Stimulated activated CD8-positive, alpha-beta memory T cell treated with anti-CD3 and anti-CD28 coated beads, Interleukin-2, amount 100 ng/mL, for 1 hour (primary cell): ENCODE measurements around the gene PHLDB2.

Source experiments
- DNase-seq, 2 donors: peaks; one replicate each; pipeline ENCODE4 v3.0.0-alpha.2; 2020; ENCODE audit warnings: low read depth in 2 of 2

The PHLDB2 gene

DNA sequence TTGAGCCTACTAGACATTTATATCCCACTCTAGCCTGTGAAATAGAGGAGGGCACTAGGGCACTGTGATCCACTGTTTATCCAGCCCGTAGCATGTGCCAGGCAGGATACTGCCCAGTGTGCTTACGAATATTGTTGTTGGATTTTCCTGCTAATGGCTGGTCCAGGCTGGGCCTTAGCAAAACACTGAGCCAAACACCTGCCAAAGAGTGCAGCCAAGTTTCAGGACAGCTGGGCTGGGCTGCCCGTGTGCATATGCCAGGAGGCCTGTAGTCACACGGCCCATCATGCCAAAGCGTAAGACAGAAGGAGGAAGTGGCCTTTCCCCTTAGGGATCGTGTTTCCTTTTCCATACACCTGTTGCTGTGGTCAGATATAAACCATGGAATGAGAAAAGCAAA, 65.2 kb downstream of the PHLDB2 start:
- DNase-seq, result no peak

DNA sequence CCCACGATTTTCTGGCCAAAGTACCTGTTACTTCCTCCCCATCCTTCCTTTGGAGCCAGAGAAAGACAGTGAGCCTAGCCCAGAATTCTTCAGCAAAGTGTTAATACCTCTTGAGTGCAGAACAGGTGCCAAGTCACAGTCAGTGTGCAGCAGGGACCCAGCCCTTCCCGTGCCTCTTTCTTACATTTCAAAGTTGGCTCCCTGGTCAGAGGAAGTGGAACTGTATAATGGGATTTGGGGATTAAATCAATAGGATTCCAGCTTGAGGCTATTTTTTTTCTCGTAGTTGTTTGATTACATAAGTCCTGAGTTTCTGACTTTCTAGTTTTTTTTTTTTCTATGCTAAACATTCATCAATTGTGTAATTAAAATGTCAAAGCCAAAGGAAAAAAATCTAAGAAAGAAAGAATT, 67.2 kb downstream of the PHLDB2 start:
- no peak for DNase-seq

DNA sequence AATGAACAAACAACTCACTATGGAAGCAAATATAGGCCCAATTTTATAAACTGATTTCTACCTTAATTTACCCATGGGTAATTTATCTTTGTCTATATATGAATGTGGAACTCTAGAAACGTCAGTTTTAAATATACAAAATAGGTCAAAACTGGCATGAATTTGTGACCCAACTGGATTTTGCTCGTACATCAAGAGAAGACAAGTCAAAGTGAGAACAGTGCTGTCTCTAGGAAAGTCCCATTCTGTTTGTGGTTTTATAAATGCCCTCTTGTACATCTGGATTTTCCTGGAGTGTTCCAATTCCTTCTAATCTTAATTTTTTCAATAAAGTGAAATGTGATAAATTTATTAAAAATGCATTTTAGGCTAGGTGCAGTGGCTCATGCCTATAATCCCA, 69.5 kb downstream of the PHLDB2 start:
- no peak for DNase-seq

DNA sequence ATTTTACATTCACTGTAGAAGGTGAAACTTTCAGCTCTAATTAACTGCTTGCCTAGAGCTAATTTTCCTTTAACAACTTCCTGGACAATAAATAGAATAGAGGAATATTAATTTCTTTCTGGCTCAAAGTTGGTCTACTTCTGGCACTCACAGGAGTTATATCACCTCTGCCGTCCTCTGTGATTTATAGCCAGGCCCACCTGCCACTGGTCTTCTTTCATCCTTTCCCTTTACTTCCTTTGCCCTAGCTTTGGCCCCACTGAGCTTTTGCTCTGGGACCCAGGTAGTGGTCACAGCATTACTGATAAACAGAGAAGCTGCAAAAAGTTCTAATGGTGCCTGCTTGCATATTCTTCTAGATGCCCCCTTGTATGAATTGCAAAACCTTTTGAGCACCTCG, 70.4 kb downstream of the PHLDB2 start:
- DNase-seq, result no peak

DNA sequence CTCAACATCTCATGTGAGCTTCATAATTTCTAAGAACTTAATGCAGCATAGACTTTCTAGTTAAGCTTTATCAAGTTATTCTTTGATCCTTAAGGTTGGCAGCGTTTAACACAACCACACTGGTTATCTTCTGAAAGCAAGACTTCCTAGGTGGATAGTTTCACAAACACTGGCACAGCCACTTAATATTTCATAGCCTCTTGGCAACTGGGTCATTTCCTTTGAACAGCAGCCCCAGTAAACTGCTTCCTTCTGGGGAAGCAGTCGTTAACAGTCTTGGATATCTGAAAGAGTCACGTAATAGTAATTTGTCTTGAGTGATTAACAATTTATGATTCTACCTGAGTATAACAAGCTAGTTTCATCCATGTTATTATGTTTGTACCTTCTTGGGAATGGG, 73.9 kb downstream of the PHLDB2 start:
- no peak for DNase-seq

DNA sequence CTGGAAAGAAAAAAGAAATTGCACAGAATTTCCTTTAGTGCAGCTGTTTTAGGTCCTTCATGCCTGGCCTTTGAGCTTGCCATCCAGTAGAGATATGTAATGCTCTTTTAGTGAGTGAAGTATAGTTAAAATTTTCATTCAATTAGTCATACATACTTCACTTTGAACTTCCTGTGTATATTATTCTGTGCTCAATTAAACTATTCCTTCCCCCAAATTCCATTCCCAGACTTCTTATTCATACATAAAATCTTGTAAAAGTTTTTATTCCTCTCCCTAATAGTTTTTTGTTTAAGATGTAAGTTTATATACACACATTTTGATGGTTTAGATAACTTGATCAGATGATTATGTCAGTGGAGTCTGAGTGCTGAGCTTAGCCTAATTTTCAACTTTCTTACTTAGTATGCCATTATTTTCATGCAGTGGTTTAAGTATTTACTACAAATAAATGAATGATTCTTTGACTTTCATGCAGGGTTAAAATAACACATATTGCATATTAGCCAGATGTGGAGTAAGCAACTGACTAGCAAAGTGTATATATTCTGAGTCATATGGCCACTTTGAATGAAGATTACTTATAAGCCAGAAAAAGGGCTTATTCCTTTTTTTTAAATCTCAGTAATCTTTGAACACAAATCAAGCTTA, 77.3 kb downstream of the PHLDB2 start:
- no peak for DNase-seq

DNA sequence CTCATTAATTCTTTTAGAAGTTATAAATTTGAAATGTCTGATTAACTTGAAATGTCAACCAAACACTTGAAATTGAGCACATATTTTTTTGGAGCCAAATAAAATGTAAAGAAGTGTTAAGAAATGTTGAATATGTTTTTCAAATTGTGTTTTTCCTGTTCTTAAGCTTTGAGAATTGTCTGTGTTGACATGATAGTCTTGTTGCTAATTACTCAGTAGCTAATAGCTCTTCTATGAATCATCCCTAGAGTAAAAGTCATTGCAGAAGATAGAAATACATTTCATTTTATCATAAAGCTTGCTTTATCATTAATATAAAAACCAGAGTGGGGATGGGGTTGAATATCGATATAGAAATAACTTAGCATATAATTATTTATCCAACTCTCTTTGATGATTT, 77.9 kb downstream of the PHLDB2 start:
- DNase-seq, result no peak

DNA sequence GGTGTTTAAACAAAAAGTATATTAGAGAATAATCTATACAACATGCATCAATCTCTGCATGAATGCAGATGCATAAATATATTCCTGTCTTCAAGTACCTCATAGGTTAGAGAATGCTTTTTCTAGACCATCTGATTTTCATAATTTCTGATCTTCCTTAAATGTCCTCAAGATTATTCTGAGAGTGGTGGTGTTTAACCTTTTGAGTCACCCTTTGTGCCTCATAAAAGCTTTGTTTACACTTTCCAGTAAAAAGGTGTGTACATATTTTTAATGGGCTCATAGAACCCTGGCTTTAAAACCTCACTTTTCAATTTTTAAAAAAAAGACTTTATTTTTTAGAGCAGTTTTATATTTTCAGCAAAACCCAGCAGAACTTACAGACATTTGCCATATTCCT, 78.8 kb downstream of the PHLDB2 start:
- DNase-seq, result no peak

DNA sequence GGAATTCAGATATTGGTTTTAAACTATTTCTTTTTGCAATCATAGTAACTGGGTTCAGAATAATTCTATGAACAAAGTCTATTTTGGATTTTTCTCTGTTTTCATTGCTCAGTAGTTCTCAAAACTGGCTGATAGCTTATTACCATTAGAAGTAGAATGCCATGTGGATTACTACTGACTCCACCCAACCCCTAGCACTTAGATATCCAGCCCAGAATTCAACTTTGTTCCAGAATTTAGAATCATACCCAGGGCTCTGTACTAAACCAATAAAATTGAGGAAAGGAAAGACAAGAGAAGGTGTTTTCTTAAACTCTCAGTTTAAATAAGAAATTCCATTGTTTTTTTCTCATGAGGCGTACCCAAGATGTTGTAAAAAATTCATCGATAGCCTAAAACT, 80.8 kb downstream of the PHLDB2 start:
- no peak for DNase-seq

DNA sequence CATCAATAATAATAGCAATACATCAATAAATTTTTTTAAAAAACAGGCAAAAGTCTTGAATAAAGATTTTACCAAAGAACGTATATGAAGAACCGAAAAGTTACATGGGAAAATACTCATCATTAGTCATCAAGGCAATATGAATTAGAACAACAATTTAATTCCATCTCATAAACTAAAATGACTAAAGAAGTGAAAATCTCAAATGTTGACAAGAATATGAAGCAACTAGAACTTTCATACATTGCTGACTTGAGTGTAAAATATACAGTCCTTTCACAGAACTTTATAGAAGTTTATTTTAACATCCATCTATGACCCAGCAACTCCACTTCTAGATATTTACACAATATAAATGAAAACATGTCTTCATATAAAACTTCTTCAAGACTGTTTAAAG, 84.5 kb downstream of the PHLDB2 start:
- DNase-seq, result no peak

DNA sequence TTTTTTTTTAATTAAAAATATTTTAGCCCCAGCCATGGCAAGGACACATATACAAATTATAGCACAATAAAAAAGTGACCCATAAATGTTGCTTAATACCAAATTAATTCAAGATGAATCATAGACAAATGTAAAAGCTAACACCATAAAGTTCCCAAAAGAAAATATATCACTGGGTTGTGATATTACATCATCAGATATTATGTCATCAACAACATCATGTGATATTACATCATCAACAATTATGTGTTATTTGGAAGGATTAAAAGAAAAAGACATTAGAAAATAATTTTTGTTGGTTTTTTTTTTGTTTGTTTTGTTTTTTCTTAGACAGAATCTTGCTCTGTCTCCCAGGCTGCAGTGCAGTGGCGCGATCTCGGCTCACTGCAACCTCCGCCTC, 85.3 kb downstream of the PHLDB2 start:
- DNase-seq, result no peak

DNA sequence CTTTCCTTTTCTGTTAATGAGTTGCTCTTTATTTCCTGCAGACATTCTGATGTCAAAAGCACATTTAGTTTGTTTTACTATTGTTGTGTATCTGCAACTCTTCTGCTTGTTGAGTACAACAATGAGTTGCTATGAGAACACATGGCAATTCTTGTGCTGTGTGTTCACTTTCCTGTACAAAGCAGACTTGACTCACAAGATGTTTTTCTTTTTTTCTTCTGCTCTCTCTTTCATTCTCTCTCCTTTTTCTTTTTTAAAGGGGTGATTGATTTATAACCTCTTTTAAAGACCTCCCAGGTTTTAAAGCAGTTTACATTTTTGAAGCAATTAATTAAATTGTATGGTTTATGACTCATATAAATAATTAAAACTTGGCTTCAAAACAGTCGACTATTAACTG, 88.2 kb downstream of the PHLDB2 start:
- DNase-seq, result no peak

DNA sequence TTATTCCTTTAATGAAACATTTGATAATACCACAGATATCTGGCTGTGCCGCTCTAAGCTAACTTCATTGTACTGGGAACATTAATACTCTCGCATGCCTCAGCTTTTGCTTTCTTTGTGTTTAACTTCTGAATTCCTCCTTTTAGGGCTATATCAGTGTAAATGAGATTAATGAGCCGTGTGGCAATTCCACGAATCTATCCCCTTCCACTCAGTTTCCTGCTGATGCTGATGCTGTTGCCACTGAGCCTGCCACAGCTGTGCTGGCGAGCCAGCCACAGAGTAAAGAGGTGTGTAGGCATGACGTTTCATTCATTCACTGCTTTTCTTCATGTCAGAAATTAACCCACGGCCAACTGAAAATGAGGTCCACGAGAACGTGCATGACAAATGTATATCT, 89.7 kb downstream of the PHLDB2 start:
- DNase-seq, result no peak

DNA sequence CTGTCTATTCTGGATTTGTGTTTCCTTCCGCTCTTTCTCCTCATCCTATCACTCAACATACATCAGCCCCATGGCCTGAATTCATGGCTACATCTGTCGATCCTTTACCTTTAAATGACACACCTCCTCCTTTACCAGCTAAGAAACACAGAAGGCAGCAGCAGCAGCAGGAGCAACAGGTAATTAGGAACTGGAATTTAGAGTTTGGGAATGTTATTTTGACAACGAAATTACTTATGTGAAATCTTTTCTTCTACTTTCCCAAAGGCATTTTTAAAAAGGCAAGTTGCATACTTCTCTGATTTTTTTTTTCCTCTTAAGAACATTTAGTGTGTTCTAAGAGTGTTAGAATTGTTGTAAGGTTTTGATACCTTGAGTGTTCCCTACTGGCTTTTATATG, 90.6 kb downstream of the PHLDB2 start:
- DNase-seq, result no peak

DNA sequence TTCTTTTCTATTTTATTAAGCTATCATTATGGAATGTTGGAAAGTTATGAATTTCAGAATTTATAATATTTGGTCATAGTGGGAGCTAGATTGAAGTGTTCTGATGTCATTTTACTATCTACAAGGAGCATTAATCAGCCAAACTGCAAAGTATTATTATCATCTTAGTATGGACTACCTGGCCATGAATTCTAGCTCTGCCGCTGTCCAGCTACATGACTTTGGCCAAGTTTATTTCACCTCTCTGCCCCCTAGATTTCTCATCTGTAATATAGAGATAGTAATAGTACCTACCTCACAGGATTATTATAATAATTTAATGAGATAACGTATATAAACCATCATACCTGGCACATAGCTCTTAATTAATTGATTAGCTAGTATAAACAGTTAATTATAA, 92.0 kb downstream of the PHLDB2 start:
- DNase-seq, result no peak

DNA sequence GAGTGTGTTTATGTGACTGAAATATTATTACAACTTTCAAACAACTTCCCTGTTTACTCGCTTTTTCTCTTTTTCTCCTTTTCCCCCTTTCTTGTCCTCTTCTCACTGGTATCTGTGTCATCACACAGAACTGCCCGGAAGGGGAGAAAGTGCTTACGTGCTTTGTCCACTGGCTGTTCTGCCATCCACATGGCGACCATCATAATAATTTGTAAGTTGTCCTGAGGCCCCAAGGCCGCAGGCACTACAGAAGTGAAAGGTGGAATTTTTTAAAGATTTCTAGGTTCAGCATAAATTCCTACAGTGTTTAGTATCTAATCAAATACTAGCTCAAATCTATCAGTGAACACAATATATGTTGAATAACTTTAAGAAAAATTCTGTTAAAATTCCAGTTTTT, 93.0 kb downstream of the PHLDB2 start:
- DNase-seq, result no peak

DNA sequence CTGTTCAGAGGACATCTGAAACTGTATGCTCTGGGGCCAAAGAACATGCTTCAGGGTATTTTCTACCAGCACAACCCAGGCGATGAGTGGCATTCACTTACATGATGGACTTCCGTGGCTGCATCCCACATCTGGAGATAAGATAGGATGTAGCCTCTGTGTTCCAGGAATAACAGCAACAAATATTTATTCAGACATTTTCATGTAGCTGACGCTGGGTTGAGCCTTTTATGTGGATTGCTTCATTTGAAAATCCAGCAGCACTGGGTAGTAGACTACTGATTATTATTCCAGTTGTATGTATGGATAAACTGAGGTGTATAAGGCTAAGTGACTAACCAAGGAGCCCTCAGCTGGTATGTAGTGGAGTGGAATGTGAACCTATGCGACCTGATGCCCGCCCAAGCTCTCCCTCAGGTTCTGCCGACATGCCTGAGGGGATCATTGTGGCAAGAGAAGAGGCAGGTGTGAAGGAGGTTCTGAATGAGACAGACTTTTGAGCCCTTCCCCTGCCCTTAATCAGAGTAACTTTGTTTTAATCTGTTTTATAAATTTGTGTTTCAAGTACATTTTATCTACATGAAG, 93.9 kb downstream of the PHLDB2 start:
- no peak for DNase-seq

DNA sequence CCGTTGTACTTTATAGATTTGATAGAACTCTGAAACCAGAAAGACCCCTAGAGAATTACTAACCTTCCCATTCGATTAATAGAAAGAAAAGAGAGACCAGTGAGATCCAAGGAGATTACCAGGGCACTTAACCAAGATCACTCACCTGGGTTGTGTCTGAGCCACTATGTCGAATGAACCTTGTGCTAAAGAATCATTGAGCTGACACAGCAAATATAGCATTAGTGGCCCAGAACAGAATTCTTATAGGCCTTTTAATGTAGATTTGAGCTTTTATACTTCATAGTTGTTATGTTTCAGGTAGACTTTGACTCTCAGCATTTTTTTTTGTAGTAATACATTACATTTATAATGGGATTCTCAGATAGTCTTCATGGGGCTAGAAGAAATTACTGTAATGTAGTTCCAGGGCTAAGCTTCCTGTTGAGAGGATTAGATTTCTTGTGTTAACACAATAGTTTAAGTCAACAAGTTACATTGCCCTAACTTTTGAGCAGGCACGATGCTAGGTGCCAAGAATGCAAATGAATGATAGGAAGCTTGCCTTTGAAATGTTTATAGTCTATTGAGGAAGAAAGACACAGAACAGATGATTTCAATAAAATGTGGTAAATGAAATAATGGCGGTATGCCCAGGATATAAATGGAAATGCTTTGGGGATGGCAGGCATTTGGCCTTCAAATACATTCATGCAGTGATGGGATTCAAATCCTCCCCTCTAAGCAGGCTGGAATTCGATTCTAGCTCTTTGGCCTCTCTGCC, 95.3 kb downstream of the PHLDB2 start:
- no peak for DNase-seq

DNA sequence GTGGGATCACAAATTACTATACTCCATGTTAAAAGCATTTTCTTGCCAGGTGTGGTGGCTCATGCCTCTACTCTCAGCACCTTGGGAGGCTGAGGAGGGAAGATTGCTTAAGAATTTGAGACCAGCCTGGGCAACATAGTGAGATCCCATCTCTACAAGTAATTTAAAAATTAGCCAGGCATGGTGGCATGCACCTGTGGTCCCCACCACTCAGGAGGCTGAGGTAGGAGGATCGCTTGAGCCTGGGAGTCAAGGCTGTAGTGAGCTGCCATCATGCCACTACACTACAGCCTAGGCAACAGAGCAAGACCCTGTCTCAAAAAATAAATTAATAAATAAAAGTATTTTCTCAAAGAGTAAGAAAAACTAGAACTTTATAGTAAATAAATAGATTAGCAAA, 96.8 kb downstream of the PHLDB2 start:
- DNase-seq, result no peak

DNA sequence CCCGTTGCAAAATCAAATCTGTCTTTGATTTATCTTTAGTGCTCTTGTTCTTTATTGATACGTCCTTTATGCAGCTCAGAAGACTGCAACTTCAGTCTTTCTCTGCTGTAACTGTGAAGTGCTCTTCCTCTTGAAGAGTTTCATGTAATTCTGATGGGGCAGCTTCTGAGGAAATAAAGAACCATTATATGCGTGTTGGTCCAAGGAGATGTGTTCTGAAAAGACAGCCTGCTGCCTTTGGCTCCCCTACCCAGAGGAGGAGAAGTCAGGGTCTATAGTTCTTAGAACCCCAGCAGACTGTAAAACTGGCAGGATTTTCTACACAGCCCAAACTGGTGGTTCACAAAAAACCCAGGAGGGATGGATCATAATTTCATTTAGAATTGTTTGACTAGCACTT, 97.4 kb downstream of the PHLDB2 start:
- no peak for DNase-seq

DNA sequence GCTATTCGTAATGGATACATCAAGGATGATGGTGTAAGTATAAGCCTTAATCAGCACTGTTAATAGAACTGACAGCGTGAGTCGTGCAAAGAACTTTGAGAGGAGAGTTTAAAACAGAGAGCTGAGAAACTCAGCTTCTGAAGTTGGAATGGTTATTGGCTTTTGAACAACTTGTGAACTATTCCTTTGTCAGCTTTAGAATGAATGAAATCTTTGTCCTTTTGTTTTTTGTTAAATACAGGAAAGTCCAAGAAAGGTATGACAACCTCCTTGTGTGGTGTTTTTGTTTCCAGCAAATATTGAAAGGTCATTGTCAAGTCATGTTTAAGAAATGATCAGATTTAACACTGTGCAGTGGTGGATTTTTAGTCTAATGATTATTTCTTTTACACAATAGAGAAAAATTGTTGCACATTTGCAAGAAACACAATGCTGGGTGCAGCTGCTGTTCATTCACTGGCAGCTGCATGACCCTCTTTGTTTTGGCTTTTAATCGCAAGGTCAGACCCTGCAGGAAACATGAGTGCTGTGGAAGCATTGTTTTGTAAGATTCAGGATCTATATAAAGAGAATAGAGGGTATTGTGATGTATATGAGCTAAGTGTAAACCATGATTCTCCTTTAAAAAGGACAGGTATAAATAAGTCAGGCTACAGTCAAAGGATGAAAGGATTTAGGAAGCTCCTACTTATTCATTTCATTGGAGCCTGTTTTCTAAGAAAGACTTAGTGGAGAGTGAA, 98.1 kb downstream of the PHLDB2 start:
- no peak for DNase-seq

DNA sequence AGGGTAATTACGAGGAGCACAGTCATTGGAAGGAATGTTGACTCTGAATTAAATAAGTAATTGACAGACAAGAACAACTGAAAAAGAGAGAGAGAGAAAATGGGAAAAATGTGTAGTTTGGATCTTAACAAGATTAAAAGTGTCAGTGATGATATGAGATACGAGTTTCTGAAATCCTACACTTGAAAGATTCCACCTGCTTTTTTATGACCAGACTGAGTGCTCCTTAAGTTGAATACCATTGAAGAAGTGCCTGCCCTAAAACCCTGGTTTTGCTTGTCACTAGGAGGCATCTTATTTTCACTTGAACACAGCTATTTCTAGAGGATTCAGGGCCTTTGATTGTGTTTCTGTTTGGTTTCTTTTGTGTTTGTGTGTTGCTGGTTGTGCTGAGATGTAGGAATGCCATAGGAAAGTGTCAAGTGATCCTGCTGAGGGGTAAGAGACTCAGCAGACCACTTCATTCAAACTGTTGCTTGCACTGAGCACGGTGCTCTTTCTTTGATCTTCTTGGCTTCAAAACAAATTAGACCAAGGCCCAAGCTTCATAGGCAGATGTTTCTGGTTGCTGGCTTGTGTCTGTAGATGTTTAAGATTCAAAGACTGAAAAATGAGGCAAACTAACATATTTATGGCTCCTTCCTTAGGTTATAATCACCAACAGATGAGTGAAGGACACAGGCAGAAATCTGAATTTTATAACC, 102.5 kb downstream of the PHLDB2 start:
- DNase-seq, result no peak
